GM18519 (cell line): Measurements from ENCODE around the gene RIMBP2.
A peak's percentile ranks its signal among the peaks of the same experiment; 100 is the strongest.
"Not testable (repeated sequence)": the region's sequence is repeated elsewhere in the genome, so short reads cannot be mapped to it uniquely, and the experiment has no call there.

Source experiments
- ATAC-seq: cut with Tn5 transposase; IDR thresholded peaks from one replicate; pipeline ENCODE4 v1.9.1; 2021; ENCODE audit warnings: mild to moderate bottlenecking, moderate library complexity; ENCODE audit not compliant: unreplicated experiment, low FRiP score

The RIMBP2 gene

GRCh38 chr12:130738403-130738802, 22.3 kb upstream of the RIMBP2 start:
- ATAC-seq = not testable (repeated sequence)

GRCh38 chr12:130737731-130738130, 21.6 kb upstream of the RIMBP2 start:
- ATAC-seq = no peak

GRCh38 chr12:130729344-130729743, 13.2 kb upstream of the RIMBP2 start:
- ATAC-seq = no peak

GRCh38 chr12:130728158-130729058, 12.3 kb upstream of the RIMBP2 start:
- ATAC-seq = no peak

GRCh38 chr12:130719263-130719859, 3.3 kb upstream of the RIMBP2 start:
- ATAC-seq = no peak

GRCh38 chr12:130717752-130718151, 1.7 kb upstream of the RIMBP2 start:
- ATAC-seq = no peak

- ATAC-seq = no peak
These were observed 869 bp upstream of the RIMBP2 start for GRCh38 chr12:130716969-130717366.

GRCh38 chr12:130715150-130715997, 725 bp downstream of the RIMBP2 start:
- ATAC-seq = no peak

- no peak for ATAC-seq
These were observed 1.4 kb downstream of the RIMBP2 start for GRCh38 chr12:130714591-130715149.

- peak; percentile 42 for ATAC-seq
These were observed 2.0 kb downstream of the RIMBP2 start for GRCh38 chr12:130714091-130714590.

GRCh38 chr12:130713581-130713991, 2.5 kb downstream of the RIMBP2 start:
- no peak for ATAC-seq

- ATAC-seq = no peak
These were observed 3.6 kb downstream of the RIMBP2 start for GRCh38 chr12:130712346-130713065.

GRCh38 chr12:130711756-130712155, 4.3 kb downstream of the RIMBP2 start:
- no peak for ATAC-seq

GRCh38 chr12:130710733-130711080, 5.4 kb downstream of the RIMBP2 start:
- ATAC-seq = no peak

GRCh38 chr12:130709971-130710732, 5.9 kb downstream of the RIMBP2 start:
- no peak for ATAC-seq

- ATAC-seq = no peak
These were observed 6.7 kb downstream of the RIMBP2 start for GRCh38 chr12:130709151-130709970.

GRCh38 chr12:130708648-130709047, 7.5 kb downstream of the RIMBP2 start:
- no peak for ATAC-seq

GRCh38 chr12:130707571-130707891, 8.6 kb downstream of the RIMBP2 start:
- no peak for ATAC-seq
